Globus pallidus (tissue), 1 donor: ENCODE measurements around the gene CETP.

Experiments used
- DNase-seq: peaks from one replicate; pipeline ENCODE4 v3.0.0-alpha.2; 2015; ENCODE audit warnings: low spot score

The CETP gene

GRCh38 chr16:56961851-56962281 is at the start of gene CETP:
Gene CETP, plus strand, starts transcription at chr16:56961950. Its CDS starts 30 bp downstream, at chr16:56961980.
- DNase-seq = no peak

- no peak for DNase-seq
These were observed 48.7 kb upstream of the CETP start for GRCh38 chr16:56912746-56913708.

- DNase-seq = no peak
These were observed 46.9 kb upstream of the CETP start for GRCh38 chr16:56914896-56915295.

- no peak for DNase-seq
These were observed 46.2 kb upstream of the CETP start for GRCh38 chr16:56915336-56916119.

- DNase-seq = peak; percentile 41
These were observed 45.0 kb upstream of the CETP start for GRCh38 chr16:56916571-56917403.

- no peak for DNase-seq
These were observed 43.2 kb upstream of the CETP start for GRCh38 chr16:56918467-56919012.

- DNase-seq = no peak
These were observed 42.5 kb upstream of the CETP start for GRCh38 chr16:56919099-56919800.

GRCh38 chr16:56921571-56921970 is 40.2 kb upstream of the CETP start:
- no peak for DNase-seq

- DNase-seq = no peak
These were observed 38.2 kb upstream of the CETP start for GRCh38 chr16:56923481-56924091.

- DNase-seq = no peak
These were observed 34.3 kb upstream of the CETP start for GRCh38 chr16:56927471-56927870.

GRCh38 chr16:56929639-56930038 is 32.1 kb upstream of the CETP start:
- DNase-seq = no peak

- DNase-seq = no peak
These were observed 31.1 kb upstream of the CETP start for GRCh38 chr16:56930486-56931270.

GRCh38 chr16:56931271-56931891 is 30.4 kb upstream of the CETP start:
- peak; percentile 50 for DNase-seq

GRCh38 chr16:56931892-56932720 is 29.6 kb upstream of the CETP start, which contains the start of gene HERPUD1:
Gene HERPUD1, plus strand, starts transcription at chr16:56932142. Its CDS starts 103 bp downstream, at chr16:56932245.
- DNase-seq = peak; percentile 99

GRCh38 chr16:56932721-56933619 is 28.8 kb upstream of the CETP start:
- peak; percentile 90 for DNase-seq

GRCh38 chr16:56933828-56934598 is 27.7 kb upstream of the CETP start:
- no peak for DNase-seq
